ENCODE results near the gene OSBPL10.

OSBPL10 gene

DNA sequence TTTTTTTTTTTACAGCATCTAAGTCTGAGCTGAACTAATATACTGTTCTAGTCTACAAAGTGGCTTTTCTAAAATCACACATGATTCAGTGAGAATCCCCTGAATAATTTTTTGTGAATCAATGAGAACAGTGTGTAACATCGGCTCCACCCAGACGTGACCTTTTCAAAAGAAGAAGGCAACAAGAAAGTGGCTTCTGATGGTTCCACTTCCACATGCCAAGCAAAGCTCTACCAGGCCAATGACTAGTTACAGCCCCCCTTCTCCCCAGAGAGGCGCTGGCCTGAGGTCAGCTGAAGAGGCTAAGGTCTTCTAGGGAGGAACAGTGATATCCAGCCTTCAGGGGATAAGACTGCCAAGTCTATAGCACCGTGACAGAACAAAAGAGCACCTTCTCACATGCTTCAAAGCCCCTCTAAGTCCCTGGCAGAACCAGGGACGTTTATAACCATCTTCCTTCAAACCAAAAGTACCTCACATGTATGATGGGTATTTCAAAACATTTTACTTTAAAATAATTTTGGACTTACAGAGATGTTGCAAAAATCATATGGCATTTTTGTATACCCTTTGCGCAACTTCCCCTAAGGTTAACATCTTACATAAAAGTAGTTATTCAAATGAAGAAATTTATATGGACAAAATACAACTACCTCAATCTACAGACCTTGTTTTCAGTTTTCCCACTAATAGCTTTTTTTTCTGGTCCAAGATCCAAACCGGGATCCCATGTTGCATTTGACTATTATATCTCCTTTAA is 177.9 kb downstream of the OSBPL10 start:
- H3K4me1 ChIP-seq: no peaks in the 10 kb centered on the region
- no peak overlapping the region for H2AFZ ChIP-seq
- no peak overlapping the region for H3K4me3 ChIP-seq (ENCODE audit: low read depth, low read length)
- no peaks in the 10 kb centered on the region for H3K9me3 ChIP-seq (ENCODE audit: control insufficient read depth, low read length)
- no peak overlapping the region for H3K27ac ChIP-seq
- H3K79me2 ChIP-seq: no peaks in the 10 kb centered on the region
- no peak overlapping the region for H3K9ac ChIP-seq
- no peaks in the 10 kb centered on the region for H3K36me3 ChIP-seq (ENCODE audit: control insufficient read depth, insufficient read depth, low read length)
- H3K27me3 ChIP-seq (ENCODE audit: control insufficient read depth, insufficient read depth, low read length): no peaks in the 10 kb centered on the region
- TF ChIP-seq CTCF (IDR thresholded peaks at IDR 0.05): no peak
- no peak overlapping the region for H3K4me2 ChIP-seq (ENCODE audit: low read length)

DNA sequence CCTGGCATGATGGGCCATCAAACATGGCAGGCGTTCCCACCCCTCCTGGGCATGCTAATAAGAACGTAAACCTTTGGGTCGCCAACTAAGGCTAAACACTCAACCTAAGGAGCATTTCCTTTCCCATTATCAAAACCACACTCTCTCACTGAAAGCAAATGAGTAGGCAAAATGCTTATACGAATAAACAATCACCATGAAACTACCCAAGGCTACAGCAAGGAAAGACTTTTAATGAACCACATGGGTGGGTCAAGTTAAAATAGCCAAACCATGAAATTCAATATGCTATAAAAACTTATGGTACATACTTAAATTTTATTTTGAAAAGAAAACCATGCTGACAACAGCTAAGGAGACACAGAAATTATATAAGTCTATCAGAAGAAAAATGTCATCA is 180.6 kb downstream of the OSBPL10 start:
- H3K27ac ChIP-seq: no peak overlapping the region

GRCh38 chr3:31798840-31799239 is 182.2 kb downstream of the OSBPL10 start:
- H3K4me1 ChIP-seq: no peaks in the 10 kb centered on the region
- H3K4me2 ChIP-seq (ENCODE audit: low read length): no peak overlapping the region
- H3K36me3 ChIP-seq (ENCODE audit: control insufficient read depth, insufficient read depth, low read length): no peaks in the 10 kb centered on the region
- H3K27me3 ChIP-seq (ENCODE audit: control insufficient read depth, insufficient read depth, low read length): no peaks in the 10 kb centered on the region
- no peaks in the 10 kb centered on the region for H3K9me3 ChIP-seq (ENCODE audit: control insufficient read depth, low read length)
- H3K4me3 ChIP-seq (ENCODE audit: low read depth, low read length): no peak overlapping the region
- no peak overlapping the region for H3K9ac ChIP-seq
- H3K79me2 ChIP-seq: no peaks in the 10 kb centered on the region
- H3K27ac ChIP-seq: no peak overlapping the region
- H2AFZ ChIP-seq: no peak overlapping the region
- TF ChIP-seq CTCF (IDR thresholded peaks at IDR 0.05): no peak

More for the DNA sequence above, 180.6 kb downstream of the OSBPL10 start:
- H3K9ac ChIP-seq: no peak overlapping the region
- TF ChIP-seq CTCF (IDR thresholded peaks at IDR 0.05): no peak
- no peaks in the 10 kb centered on the region for H3K27me3 ChIP-seq (ENCODE audit: control insufficient read depth, insufficient read depth, low read length)
- H3K4me2 ChIP-seq (ENCODE audit: low read length): no peak overlapping the region
- H3K9me3 ChIP-seq (ENCODE audit: control insufficient read depth, low read length): no peaks in the 10 kb centered on the region
- H3K36me3 ChIP-seq (ENCODE audit: control insufficient read depth, insufficient read depth, low read length): no peaks in the 10 kb centered on the region
- H3K4me3 ChIP-seq (ENCODE audit: low read depth, low read length): no peak overlapping the region
- H3K4me1 ChIP-seq: no peaks in the 10 kb centered on the region
- H3K79me2 ChIP-seq: no peaks in the 10 kb centered on the region
- H2AFZ ChIP-seq: no peak overlapping the region

DNA sequence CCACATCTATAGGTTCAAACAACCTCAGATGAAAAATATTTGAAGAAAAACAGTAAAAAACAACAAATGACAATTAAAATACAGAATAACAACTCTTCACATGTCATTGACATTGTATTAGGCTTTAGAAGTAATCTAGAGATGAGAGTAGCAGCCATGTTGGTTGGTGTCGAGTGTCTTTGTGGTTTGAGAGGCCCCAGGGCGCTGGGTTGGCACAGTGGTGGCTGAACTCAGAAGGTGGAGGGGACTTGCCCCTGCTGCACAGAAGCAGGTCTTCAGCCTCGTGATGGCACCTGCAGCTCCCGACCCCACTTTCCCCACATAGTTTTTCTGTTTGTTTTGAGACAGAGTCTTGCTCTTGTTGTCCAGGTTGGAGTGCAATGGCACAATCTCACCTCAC is 187.2 kb downstream of the OSBPL10 start:
- no peaks in the 10 kb centered on the region for H3K4me1 ChIP-seq
- no peak overlapping the region for H2AFZ ChIP-seq
- no peaks in the 10 kb centered on the region for H3K9me3 ChIP-seq (ENCODE audit: control insufficient read depth, low read length)
- no peak for TF ChIP-seq CTCF (IDR thresholded peaks at IDR 0.05)
- H3K9ac ChIP-seq: no peak overlapping the region
- no peak overlapping the region for H3K4me2 ChIP-seq (ENCODE audit: low read length)
- H3K27ac ChIP-seq: no peak overlapping the region
- no peaks in the 10 kb centered on the region for H3K36me3 ChIP-seq (ENCODE audit: control insufficient read depth, insufficient read depth, low read length)
- no peaks in the 10 kb centered on the region for H3K27me3 ChIP-seq (ENCODE audit: control insufficient read depth, insufficient read depth, low read length)
- H3K79me2 ChIP-seq: no peaks in the 10 kb centered on the region
- H3K4me3 ChIP-seq (ENCODE audit: low read depth, low read length): no peak overlapping the region

DNA sequence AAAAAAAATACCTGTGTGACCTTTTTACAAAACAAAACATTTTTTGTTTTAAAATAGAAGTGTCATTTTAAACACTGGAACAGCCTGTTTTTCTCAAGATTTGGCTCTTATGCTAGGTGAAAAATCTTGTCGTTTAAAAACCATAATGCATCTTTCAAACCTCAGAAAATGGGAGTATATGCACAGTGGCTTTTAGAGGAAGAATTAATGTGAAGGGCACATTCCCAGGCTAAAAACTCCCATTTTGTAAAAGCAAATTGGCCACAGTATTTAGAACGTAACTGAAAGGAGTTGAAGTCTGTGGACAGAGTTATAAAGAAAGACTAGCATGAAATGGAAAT is 190.0 kb downstream of the OSBPL10 start:
- no peak overlapping the region for H3K4me3 ChIP-seq (ENCODE audit: low read depth, low read length)
- no peaks in the 10 kb centered on the region for H3K9me3 ChIP-seq (ENCODE audit: control insufficient read depth, low read length)
- H3K27me3 ChIP-seq (ENCODE audit: control insufficient read depth, insufficient read depth, low read length): no peaks in the 10 kb centered on the region
- H3K27ac ChIP-seq: no peak overlapping the region
- H3K36me3 ChIP-seq (ENCODE audit: control insufficient read depth, insufficient read depth, low read length): no peaks in the 10 kb centered on the region
- no peak overlapping the region for H3K9ac ChIP-seq
- H2AFZ ChIP-seq: no peak overlapping the region
- no peaks in the 10 kb centered on the region for H3K79me2 ChIP-seq
- H3K4me2 ChIP-seq (ENCODE audit: low read length): no peak overlapping the region
- no peaks in the 10 kb centered on the region for H3K4me1 ChIP-seq
- no peak for TF ChIP-seq CTCF (IDR thresholded peaks at IDR 0.05)

Data from parathyroid adenoma (tissue), 2 donors.